GM12864 (cell line): ENCODE measurements around the gene SHISA3.

Source experiments
- DNase-seq: peaks from one replicate; pipeline ENCODE4 v3.0.0-alpha.2; 2011; ENCODE audit warnings: low read depth
- H3K4me3 ChIP-seq: 2 replicates; pipeline ENCODE4 v1.5.1; 2011; ENCODE audit warnings: mild to moderate bottlenecking, low read depth, low read length, control low read depth
- CTCF ChIP-seq: IDR thresholded peaks from 2 replicates; pipeline ENCODE4 v1.5.1; 2011; ENCODE audit warnings: low read depth, mild to moderate bottlenecking, moderate library complexity, low read length, control low read depth, inconsistent platforms; ENCODE audit errors: missing control alignments

Gene SHISA3

GRCh38 chr4:42391355-42391664 lies 6.0 kb upstream of the SHISA3 start:
- no peak for TF ChIP-seq CTCF
- no peak for DNase-seq
- no peak overlapping the region for H3K4me3 ChIP-seq

GRCh38 chr4:42391981-42392380 lies 5.3 kb upstream of the SHISA3 start:
- no peak for DNase-seq
- TF ChIP-seq CTCF: no peak
- H3K4me3 ChIP-seq: no peak overlapping the region

GRCh38 chr4:42392436-42392835 lies 4.9 kb upstream of the SHISA3 start:
- no peak for TF ChIP-seq CTCF
- no peak for DNase-seq
- no peak overlapping the region for H3K4me3 ChIP-seq

- no peak overlapping the region for H3K4me3 ChIP-seq
These were observed 1.7 kb upstream of the SHISA3 start for GRCh38 chr4:42395595-42395994.

GRCh38 chr4:42396361-42396751 lies 932 bp upstream of the SHISA3 start:
- no peak overlapping the region for H3K4me3 ChIP-seq
- no peak for TF ChIP-seq CTCF
- DNase-seq: no peak

More at GRCh38 chr4:42395595-42395994, 1.7 kb upstream of the SHISA3 start:
- no peak for TF ChIP-seq CTCF
- no peak for DNase-seq

- TF ChIP-seq CTCF: no peak
- DNase-seq: no peak
- H3K4me3 ChIP-seq: peak overlapping the region; percentile 69
These were observed 415 bp downstream of the SHISA3 start for GRCh38 chr4:42397635-42398170.

- no peak for DNase-seq
- peak overlapping the region; percentile 69 for H3K4me3 ChIP-seq
- TF ChIP-seq CTCF: peak; percentile 20
These were observed 1.0 kb downstream of the SHISA3 start for GRCh38 chr4:42398171-42398870.
